ENCODE data around the gene KIAA1614. TPM values are rescaled to one million over a fixed set of nuclear protein-coding genes. Genes with fewer than 3 reads are reported as not detected.

Gene KIAA1614
- polyA plus RNA-seq, 1 donor (not counting 4 experiments of a cell fraction or from before 2014, with no cell fraction given) = 0.03 TPM

DNA sequence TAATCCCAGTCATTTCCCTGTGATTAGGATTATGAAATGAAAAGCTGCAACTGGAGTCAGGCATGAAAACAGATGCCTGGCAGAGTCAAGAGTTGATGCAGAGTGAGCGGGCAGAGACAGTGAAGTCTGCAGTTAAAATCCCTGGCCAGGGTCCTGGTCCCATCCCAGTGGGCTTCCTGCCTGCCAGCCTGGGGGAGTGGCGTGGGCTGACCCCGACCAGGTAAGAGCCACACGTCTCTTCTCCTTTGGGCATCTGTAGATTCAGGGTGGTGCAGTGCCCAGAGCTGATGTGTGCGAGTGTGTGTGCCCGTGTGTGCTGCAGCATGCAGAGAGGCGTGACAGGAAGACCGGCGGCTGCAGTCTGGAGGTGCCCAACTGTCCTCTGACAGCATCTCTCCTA lies 6.2 kb upstream of the KIAA1614 start:
- no peaks in the 10 kb centered on the region for H3K36me3 ChIP-seq (ENCODE audit: control insufficient read depth in 2 of 2, extremely low read depth in 1 of 2, insufficient read depth in 2 of 2, low read length in 2 of 2)
- no peak overlapping the region for H3K4me3 ChIP-seq (ENCODE audit: control insufficient read depth in 2 of 3, extremely low read depth in 1 of 3, insufficient read depth in 2 of 3, low read depth in 1 of 3, low read length in 3 of 3)
- TF ChIP-seq EZH2 (IDR thresholded peaks at IDR 0.05; ENCODE audit: low read length) (no peak), CTCF (optimal IDR thresholded peaks at IDR 0.05 in 1 of 3, IDR thresholded peaks at IDR 0.05 in 1 of 3, conservative IDR thresholded peaks at IDR 0.05 in 1 of 3; ENCODE audit: extremely low read depth in 1 of 3, insufficient read depth in 2 of 3, low read length in 3 of 3) (no peak)
- no peak overlapping the region for H3K27ac ChIP-seq (ENCODE audit: control insufficient read depth, insufficient read depth, low read length)
- DNase-seq (ENCODE audit: low read depth, low spot score) (no peak), FAIRE-seq (no peak)
- H3K27me3 ChIP-seq (ENCODE audit: control insufficient read depth, extremely low read depth, insufficient read depth, low read length) = no peaks in the 10 kb centered on the region
- no peaks in the 10 kb centered on the region for H4K20me1 ChIP-seq (ENCODE audit: control insufficient read depth, extremely low read depth, insufficient read depth, low read length)
- H3K79me2 ChIP-seq (ENCODE audit: control insufficient read depth, insufficient read depth, low read length) = no peaks in the 10 kb centered on the region
- no peak overlapping the region for H2AFZ ChIP-seq (ENCODE audit: control insufficient read depth, low read length)
- no peaks in the 10 kb centered on the region for H3K9me1 ChIP-seq (ENCODE audit: control insufficient read depth, extremely low read depth, insufficient read depth, low read length)
- no peaks in the 10 kb centered on the region for H3K4me1 ChIP-seq (ENCODE audit: control insufficient read depth, extremely low read depth, insufficient read depth, low read length)
- dilution Hi-C loops (cut with MboI; ENCODE audit: extremely low pct_ligation_motif_present, low sequenced_read_pairs) = no loop called here
- no peaks in the 10 kb centered on the region for H3K9me3 ChIP-seq (ENCODE audit: control insufficient read depth, low read depth, low read length)
- no peak overlapping the region for H3K9ac ChIP-seq (ENCODE audit: control insufficient read depth, extremely low read depth, insufficient read depth, low read length)
- no peak overlapping the region for H3K4me2 ChIP-seq (ENCODE audit: control insufficient read depth, extremely low read depth, insufficient read depth, low read depth, low read length)

GRCh38 chr1:180907313-180908055 lies 5.2 kb upstream of the KIAA1614 start:
- Histone ChIP-seq H3K27me3 (ENCODE audit: control insufficient read depth, extremely low read depth, insufficient read depth, low read length) (peaks cover 5% of the 10 kb centered on the region), H3K4me2 (ENCODE audit: control insufficient read depth, extremely low read depth, insufficient read depth, low read depth, low read length) (no peak overlapping the region), H3K9me3 (ENCODE audit: control insufficient read depth, low read depth, low read length) (no peaks in the 10 kb centered on the region), H3K9me1 (ENCODE audit: control insufficient read depth, extremely low read depth, insufficient read depth, low read length) (no peaks in the 10 kb centered on the region), H3K4me1 (ENCODE audit: control insufficient read depth, extremely low read depth, insufficient read depth, low read length) (peaks cover 2% of the 10 kb centered on the region), H2AFZ (ENCODE audit: control insufficient read depth, low read length) (no peak overlapping the region), H3K36me3 (ENCODE audit: control insufficient read depth in 2 of 2, extremely low read depth in 1 of 2, insufficient read depth in 2 of 2, low read length in 2 of 2) (no peaks in the 10 kb centered on the region), H3K9ac (ENCODE audit: control insufficient read depth, extremely low read depth, insufficient read depth, low read length) (no peak overlapping the region), H3K27ac (ENCODE audit: control insufficient read depth, insufficient read depth, low read length) (no peak overlapping the region), H4K20me1 (ENCODE audit: control insufficient read depth, extremely low read depth, insufficient read depth, low read length) (no peaks in the 10 kb centered on the region), H3K79me2 (ENCODE audit: control insufficient read depth, insufficient read depth, low read length) (no peaks in the 10 kb centered on the region), H3K4me3 (ENCODE audit: control insufficient read depth in 2 of 3, extremely low read depth in 1 of 3, insufficient read depth in 2 of 3, low read depth in 1 of 3, low read length in 3 of 3) (no peak overlapping the region)
- TF ChIP-seq EZH2 (IDR thresholded peaks at IDR 0.05; ENCODE audit: low read length) = no peak
- no peak for TF ChIP-seq CTCF (optimal IDR thresholded peaks at IDR 0.05 in 1 of 3, IDR thresholded peaks at IDR 0.05 in 1 of 3, conservative IDR thresholded peaks at IDR 0.05 in 1 of 3; ENCODE audit: extremely low read depth in 1 of 3, insufficient read depth in 2 of 3, low read length in 3 of 3)
- dilution Hi-C loops (cut with MboI; ENCODE audit: extremely low pct_ligation_motif_present, low sequenced_read_pairs) = no loop called here
- FAIRE-seq = no peak
- DNase-seq (ENCODE audit: low read depth, low spot score) = no peak
